Measurements from ENCODE around the gene GARRE1. TPM values are rescaled to one million over a fixed set of nuclear protein-coding genes. Genes with fewer than 3 reads are reported as not detected.

The GARRE1 gene
- total and polyA plus RNA-seq, 2 of the 4 experiments (the other 2 are of a cell fraction): 13.8 to 16.9 TPM

DNA sequence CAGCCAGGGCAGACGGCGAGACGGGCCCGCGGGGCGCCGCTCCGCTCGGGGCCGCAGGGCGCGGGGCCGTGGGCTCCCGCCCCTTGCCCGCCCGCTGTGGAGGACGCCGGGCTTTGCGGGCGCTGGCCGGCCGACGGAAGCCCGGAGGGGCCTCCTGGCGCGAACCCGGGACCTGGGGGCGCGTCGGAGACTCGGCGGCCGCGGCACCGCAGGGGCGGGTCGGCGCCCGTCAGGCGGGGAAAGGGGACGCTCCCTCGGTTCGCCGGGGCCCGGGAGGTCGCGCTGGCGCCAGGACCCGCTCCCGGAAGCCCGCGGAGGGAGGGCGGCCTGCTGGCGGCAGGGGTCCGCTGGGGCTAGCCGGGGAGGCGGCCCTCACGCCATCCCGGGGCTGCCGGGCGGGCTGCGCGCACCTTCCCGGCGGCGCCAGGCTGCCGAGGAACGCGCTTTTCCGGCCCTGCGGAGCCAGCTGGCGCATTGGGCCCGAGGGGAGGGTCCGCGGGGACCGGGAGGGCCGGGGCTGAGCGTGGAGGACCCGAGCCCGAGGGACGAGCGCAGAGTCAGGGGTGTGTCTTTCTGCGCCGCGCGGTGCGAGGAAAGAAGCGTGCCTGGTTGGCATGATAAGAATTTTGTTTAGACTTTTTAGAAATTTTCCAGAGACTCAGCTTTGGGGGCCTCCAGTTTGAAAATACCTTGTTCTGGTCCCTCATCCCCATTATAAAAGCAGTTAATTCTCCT lies 511 bp downstream of the GARRE1 start:
- no peaks in the 10 kb centered on the region for H3K36me3 ChIP-seq (ENCODE audit: control insufficient read depth, insufficient read depth, low read length)
- H3K14ac ChIP-seq (replicated peaks; ENCODE audit: low read depth, low read length): peak overlapping the region; percentile 85
- dilution Hi-C loops (cut with HindIII; ENCODE audit: low sequenced_read_pairs, unreplicated experiment) (no loop called here), intact Hi-C loops (cut with micrococcal nuclease) (loop anchor here (2.0 to 5.0 kb wide), 3 partner anchors 34 to 82 kb away; no protein-coding TSS in a partner anchor), in situ Hi-C loops (cut with MboI; ENCODE audit: low sequenced_read_pairs) (no loop called here)
- H3K27ac ChIP-seq (ENCODE audit: insufficient read depth, low read length): peak overlapping the region; percentile 92
- H4K20me1 ChIP-seq (ENCODE audit: insufficient read depth, low read length): peaks cover 6% of the 10 kb centered on the region; the same call in 1 of the 2 replicates
- peak; percentile 24 for DNase-seq
- peak overlapping the region; percentile 73 for H4K91ac ChIP-seq (ENCODE audit: insufficient read depth, low read depth, low read length)
- peak overlapping the region; percentile 79 for H3K23ac ChIP-seq (ENCODE audit: low read depth, low read length)
- peak overlapping the region; percentile 94 for H2BK5ac ChIP-seq (ENCODE audit: low read depth, low read length, poor library complexity, severe bottlenecking)
- peak; percentile 82 for ATAC-seq (ENCODE audit: low read depth)
- peak overlapping the region; percentile 90 for H3K9ac ChIP-seq (ENCODE audit: low read depth, low read length)
- POLR2A ChIA-PET (ENCODE audit: unreplicated experiment): no interaction called here
- peak overlapping the region; percentile 95 for H3K4me3 ChIP-seq (ENCODE audit: insufficient read depth, low read depth, low read length)
- TF ChIP-seq POLR2A (IDR thresholded peaks at IDR 0.05; ENCODE audit: low read depth, low read length) (no peak), RCOR1 (IDR thresholded peaks at IDR 0.05; ENCODE audit: insufficient replicate concordance, low read length) (no peak), MAZ (IDR thresholded peaks at IDR 0.05; ENCODE audit: borderline replicate concordance, low read depth, low read length) (no peak), SMC3 (IDR thresholded peaks at IDR 0.05; ENCODE audit: low read depth, low read length) (no peak), RAD21 (IDR thresholded peaks at IDR 0.05; ENCODE audit: low read length) (no peak), MXI1 (IDR thresholded peaks at IDR 0.05; ENCODE audit: borderline replicate concordance, low read depth, low read length) (peak; percentile 84), BHLHE40 (IDR thresholded peaks at IDR 0.05; ENCODE audit: low read depth, low read length) (peak; percentile 70; the same call in 1 of the 2 replicates)
- H2BK20ac ChIP-seq (ENCODE audit: low read depth, low read length): peak overlapping the region; percentile 61; the same call in 1 of the 2 replicates
- CTCF ChIA-PET: no interaction called here
- H3K4me1 ChIP-seq (ENCODE audit: control insufficient read depth, insufficient read depth, low read length): peaks cover 3% of the 10 kb centered on the region
- no peaks in the 10 kb centered on the region for H3K27me3 ChIP-seq (ENCODE audit: control insufficient read depth, insufficient read depth, low read length)
- peak overlapping the region; percentile 54 for H2BK120ac ChIP-seq (ENCODE audit: low read depth, low read length)
- peaks cover 14% of the 10 kb centered on the region for H3K9me1 ChIP-seq (ENCODE audit: insufficient read depth, low read length)
- H2AFZ ChIP-seq (replicated peaks; ENCODE audit: low read length, poor library complexity): peak overlapping the region; percentile 94
- no TSS peak for BruUV-seq (replicated peaks)
- H3K9me3 ChIP-seq (ENCODE audit: control insufficient read depth, insufficient read depth, low read length): no peaks in the 10 kb centered on the region
- H2AK9ac ChIP-seq (replicated peaks; ENCODE audit: low read depth, low read length, poor library complexity): peak overlapping the region; percentile 96
- WGBS, 2 experiments (ENCODE audit: extremely low coverage in 2 of 2, insufficient read length in 1 of 2): 0% methylated on average over 39 of the region's 88 CpGs; no CpG with 5 or more reads in 1 of the 2 experiments
- peak overlapping the region; percentile 11; the same call in 1 of the 2 replicates for H2AK5ac ChIP-seq (ENCODE audit: low read depth, low read length)
- H3K79me1 ChIP-seq (ENCODE audit: low read depth in 1 of 2, low read length in 2 of 2): peaks cover 8 to 48% of the 10 kb centered on the region in 2 experiments; a peak in 3 of 4 replicates
- peak overlapping the region; percentile 50; the same call in 1 of the 2 replicates for H4K5ac ChIP-seq (ENCODE audit: low read depth, low read length)
- peak overlapping the region; percentile 64 for H3K4ac ChIP-seq (ENCODE audit: low read depth, low read length)
- H3K56ac ChIP-seq (ENCODE audit: extremely low read depth, insufficient read depth, low read length): peak overlapping the region; percentile 95
- H3K4me2 ChIP-seq (ENCODE audit: low read depth, low read length): peak overlapping the region; percentile 96
- peak overlapping the region; percentile 69 for H3K18ac ChIP-seq (ENCODE audit: low read depth, low read length)
- peak overlapping the region; percentile 54 to 68; a peak in 3 of 4 replicates for H4K8ac ChIP-seq (ENCODE audit: low read depth in 2 of 2, low read length in 2 of 2)
- H2BK15ac ChIP-seq (ENCODE audit: low read depth, low read length): 0 out of 3 replicates have a peak overlapping the region, but pooled peaks have one; percentile 56

Measured in IMR-90 (cell line).